ENCODE measurements around the gene XIRP2.
"Not testable (repeated sequence)": the region's sequence is repeated elsewhere in the genome, so short reads cannot be mapped to it uniquely, and the experiment has no call there.

XIRP2 gene

GRCh38 chr2:166994588-166995336 lies 106.5 kb downstream of the XIRP2 start:
- Histone ChIP-seq H3K36me3 (ENCODE audit: control insufficient read depth, insufficient read depth, low read length, severe bottlenecking) (no peaks in the 10 kb centered on the region), H3K4me3 (ENCODE audit: low read length) (no peak overlapping the region), H3K27me3 (replicated peaks; ENCODE audit: control insufficient read depth, insufficient read depth, low read length) (no peaks in the 10 kb centered on the region), H3K9me3 (ENCODE audit: control insufficient read depth, low read length) (no peaks in the 10 kb centered on the region), H3K9ac (ENCODE audit: low read length) (no peak overlapping the region), H3K4me1 (ENCODE audit: control insufficient read depth, insufficient read depth, low read length) (no peaks in the 10 kb centered on the region)
- DNase-seq (ENCODE audit: low read depth), result no peak

DNA sequence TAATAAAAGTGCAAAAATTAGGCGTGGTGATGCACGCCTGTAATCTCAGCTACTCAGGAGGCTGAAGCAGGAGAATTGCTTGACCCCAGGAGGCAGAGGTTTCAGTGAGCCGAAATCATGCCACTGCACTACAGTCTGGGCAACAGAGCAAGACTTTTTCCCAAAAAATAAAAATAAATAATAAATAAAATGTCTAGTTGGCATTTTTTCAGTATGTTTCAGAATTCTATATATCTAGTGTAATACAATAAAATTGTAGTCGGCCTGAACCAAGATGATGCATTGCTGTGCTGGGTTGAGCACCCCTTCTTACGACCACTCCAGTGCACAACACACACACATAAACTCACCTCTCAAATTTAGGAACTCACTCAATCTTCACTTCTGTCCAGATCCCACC lies 108.2 kb downstream of the XIRP2 start:
- DNase-seq (ENCODE audit: low read depth), result no peak
- H3K4me3 ChIP-seq (ENCODE audit: low read length), result no peak overlapping the region
- H3K27me3 ChIP-seq (replicated peaks; ENCODE audit: control insufficient read depth, insufficient read depth, low read length), result no peaks in the 10 kb centered on the region
- no peaks in the 10 kb centered on the region for H3K36me3 ChIP-seq (ENCODE audit: control insufficient read depth, insufficient read depth, low read length, severe bottlenecking)
- H3K9me3 ChIP-seq (ENCODE audit: control insufficient read depth, low read length), result no peaks in the 10 kb centered on the region
- H3K9ac ChIP-seq (ENCODE audit: low read length), result no peak overlapping the region
- no peaks in the 10 kb centered on the region for H3K4me1 ChIP-seq (ENCODE audit: control insufficient read depth, insufficient read depth, low read length)

GRCh38 chr2:167001165-167001564 lies 112.9 kb downstream of the XIRP2 start:
- Histone ChIP-seq H3K4me1 (ENCODE audit: control insufficient read depth, insufficient read depth, low read length) (no peaks in the 10 kb centered on the region), H3K9ac (ENCODE audit: low read length) (no peak overlapping the region), H3K36me3 (ENCODE audit: control insufficient read depth, insufficient read depth, low read length, severe bottlenecking) (no peaks in the 10 kb centered on the region), H3K27me3 (replicated peaks; ENCODE audit: control insufficient read depth, insufficient read depth, low read length) (no peaks in the 10 kb centered on the region), H3K9me3 (ENCODE audit: control insufficient read depth, low read length) (no peaks in the 10 kb centered on the region), H3K4me3 (ENCODE audit: low read length) (no peak overlapping the region)
- no peak for DNase-seq (ENCODE audit: low read depth)

DNA sequence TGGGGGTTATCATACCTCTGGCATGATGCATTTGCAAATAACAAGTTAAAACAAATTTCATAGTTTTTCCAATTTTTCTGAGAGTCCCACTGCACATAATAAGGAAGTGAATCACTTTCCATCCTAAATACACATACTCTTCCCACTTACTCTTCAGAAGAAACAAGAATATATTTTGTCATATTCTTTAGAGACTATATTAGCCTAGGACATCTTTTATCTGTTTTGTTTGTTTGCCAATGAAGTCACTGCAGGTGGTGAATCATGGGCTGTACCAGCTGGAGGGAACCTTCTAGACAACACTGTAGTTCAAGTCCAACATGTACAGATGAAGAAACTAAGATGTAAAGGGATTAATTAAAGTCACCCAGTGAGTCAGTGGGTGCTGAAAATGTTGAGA lies 116.8 kb downstream of the XIRP2 start:
- no peak overlapping the region for H3K9ac ChIP-seq (ENCODE audit: low read length)
- no peaks in the 10 kb centered on the region for H3K36me3 ChIP-seq (ENCODE audit: control insufficient read depth, insufficient read depth, low read length, severe bottlenecking)
- H3K9me3 ChIP-seq (ENCODE audit: control insufficient read depth, low read length), result no peaks in the 10 kb centered on the region
- H3K4me3 ChIP-seq (ENCODE audit: low read length), result no peak overlapping the region
- H3K27me3 ChIP-seq (replicated peaks; ENCODE audit: control insufficient read depth, insufficient read depth, low read length), result no peaks in the 10 kb centered on the region
- H3K4me1 ChIP-seq (ENCODE audit: control insufficient read depth, insufficient read depth, low read length), result no peaks in the 10 kb centered on the region
- DNase-seq (ENCODE audit: low read depth), result no peak

DNA sequence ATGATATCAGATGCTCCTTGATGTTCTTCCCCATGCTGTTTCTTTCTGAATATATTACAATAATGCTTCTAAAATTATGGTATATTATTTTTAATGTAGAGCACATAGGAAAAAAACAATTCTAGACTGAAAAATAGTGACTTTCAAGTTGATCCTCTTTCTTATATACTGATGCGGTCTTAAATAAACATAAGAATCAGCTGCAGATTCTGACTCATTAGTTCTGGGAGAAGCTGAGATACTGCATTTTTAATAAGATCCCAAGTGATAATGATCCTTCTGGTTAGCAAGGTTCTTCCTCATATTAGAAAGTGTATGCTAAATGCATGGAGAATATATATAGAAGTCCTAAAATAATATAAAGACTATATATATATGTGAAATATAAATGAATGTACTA lies 124.9 kb downstream of the XIRP2 start:
- Histone ChIP-seq H3K9me3 (ENCODE audit: control insufficient read depth, low read length) (peaks cover 12% of the 10 kb centered on the region), H3K27me3 (replicated peaks; ENCODE audit: control insufficient read depth, insufficient read depth, low read length) (no peaks in the 10 kb centered on the region), H3K36me3 (ENCODE audit: control insufficient read depth, insufficient read depth, low read length, severe bottlenecking) (no peaks in the 10 kb centered on the region), H3K4me1 (ENCODE audit: control insufficient read depth, insufficient read depth, low read length) (no peaks in the 10 kb centered on the region), H3K4me3 (ENCODE audit: low read length) (no peak overlapping the region), H3K9ac (ENCODE audit: low read length) (no peak overlapping the region)
- no peak for DNase-seq (ENCODE audit: low read depth)

DNA sequence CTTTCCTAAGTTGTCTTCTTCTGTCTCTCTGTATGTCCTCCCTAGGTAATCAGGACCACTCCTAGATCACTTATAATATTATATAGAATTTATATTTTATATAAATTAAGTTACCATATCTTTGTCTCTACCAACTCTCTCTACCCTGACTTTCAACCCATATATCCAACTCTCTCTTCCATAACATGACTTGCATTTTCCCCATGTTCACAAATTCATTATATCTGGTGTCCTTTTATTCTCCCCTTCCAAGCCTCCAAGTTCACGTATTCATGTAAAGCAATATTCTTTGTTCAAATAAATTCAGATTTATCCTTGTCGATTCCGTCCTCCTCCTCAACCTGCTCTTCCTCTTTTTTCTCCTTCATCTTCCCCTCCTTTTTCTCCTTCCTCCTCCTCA lies 127.5 kb downstream of the XIRP2 start:
- no peaks in the 10 kb centered on the region for H3K4me1 ChIP-seq (ENCODE audit: control insufficient read depth, insufficient read depth, low read length)
- H3K9ac ChIP-seq (ENCODE audit: low read length), result no peak overlapping the region
- H3K4me3 ChIP-seq (ENCODE audit: low read length), result no peak overlapping the region
- peaks cover 12% of the 10 kb centered on the region for H3K9me3 ChIP-seq (ENCODE audit: control insufficient read depth, low read length)
- no peak for DNase-seq (ENCODE audit: low read depth)
- H3K36me3 ChIP-seq (ENCODE audit: control insufficient read depth, insufficient read depth, low read length, severe bottlenecking), result no peaks in the 10 kb centered on the region
- no peaks in the 10 kb centered on the region for H3K27me3 ChIP-seq (replicated peaks; ENCODE audit: control insufficient read depth, insufficient read depth, low read length)

- Histone ChIP-seq H3K9me3 (ENCODE audit: control insufficient read depth, low read length) (peaks cover 12% of the 10 kb centered on the region), H3K4me3 (ENCODE audit: low read length) (no peak overlapping the region), H3K4me1 (ENCODE audit: control insufficient read depth, insufficient read depth, low read length) (no peaks in the 10 kb centered on the region), H3K36me3 (ENCODE audit: control insufficient read depth, insufficient read depth, low read length, severe bottlenecking) (no peaks in the 10 kb centered on the region), H3K27me3 (replicated peaks; ENCODE audit: control insufficient read depth, insufficient read depth, low read length) (no peaks in the 10 kb centered on the region), H3K9ac (ENCODE audit: low read length) (no peak overlapping the region)
- no peak for DNase-seq (ENCODE audit: low read depth)
Observed at GRCh38 chr2:167017021-167017420, 128.7 kb downstream of the XIRP2 start.

- H3K4me3 ChIP-seq (ENCODE audit: low read length), result no peak overlapping the region
- peaks cover 9% of the 10 kb centered on the region for H3K9me3 ChIP-seq (ENCODE audit: control insufficient read depth, low read length)
- H3K36me3 ChIP-seq (ENCODE audit: control insufficient read depth, insufficient read depth, low read length, severe bottlenecking), result no peaks in the 10 kb centered on the region
- no peaks in the 10 kb centered on the region for H3K4me1 ChIP-seq (ENCODE audit: control insufficient read depth, insufficient read depth, low read length)
- H3K27me3 ChIP-seq (replicated peaks; ENCODE audit: control insufficient read depth, insufficient read depth, low read length), result no peaks in the 10 kb centered on the region
- no peak overlapping the region for H3K9ac ChIP-seq (ENCODE audit: low read length)
- DNase-seq (ENCODE audit: low read depth), result no peak
Observed at GRCh38 chr2:167018590-167018989, 130.3 kb downstream of the XIRP2 start.

DNA sequence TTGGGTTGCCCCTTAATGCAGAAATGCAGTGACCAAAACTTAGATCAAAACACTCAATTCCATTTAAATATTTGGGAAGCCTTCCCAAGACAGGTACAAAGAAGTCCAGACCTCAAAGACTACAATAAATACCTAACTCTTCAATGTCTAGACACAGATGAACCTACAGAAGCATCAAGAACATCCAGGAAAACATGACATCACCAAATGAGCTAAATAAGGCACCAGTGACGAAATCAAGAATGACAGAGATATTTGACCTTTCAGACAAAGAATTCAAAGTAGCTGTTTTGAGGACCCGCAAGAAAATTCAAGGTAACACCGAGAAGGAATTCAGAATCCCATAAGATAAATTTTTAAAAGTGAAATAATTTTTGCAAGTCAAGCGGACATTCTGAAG lies 140.2 kb downstream of the XIRP2 start:
- DNase-seq (ENCODE audit: low read depth), result no peak
- Histone ChIP-seq H3K9ac (ENCODE audit: low read length) (no peak overlapping the region), H3K9me3 (ENCODE audit: control insufficient read depth, low read length) (peaks cover 9% of the 10 kb centered on the region), H3K4me3 (ENCODE audit: low read length) (no peak overlapping the region), H3K36me3 (ENCODE audit: control insufficient read depth, insufficient read depth, low read length, severe bottlenecking) (no peaks in the 10 kb centered on the region), H3K4me1 (ENCODE audit: control insufficient read depth, insufficient read depth, low read length) (no peaks in the 10 kb centered on the region), H3K27me3 (replicated peaks; ENCODE audit: control insufficient read depth, insufficient read depth, low read length) (no peaks in the 10 kb centered on the region)

- peaks cover 27% of the 10 kb centered on the region for H3K9me3 ChIP-seq (ENCODE audit: control insufficient read depth, low read length)
- H3K4me1 ChIP-seq (ENCODE audit: control insufficient read depth, insufficient read depth, low read length); DNase-seq (ENCODE audit: low read depth); H3K4me3 ChIP-seq (ENCODE audit: low read length); H3K27me3 ChIP-seq (replicated peaks; ENCODE audit: control insufficient read depth, insufficient read depth, low read length); H3K36me3 ChIP-seq (ENCODE audit: control insufficient read depth, insufficient read depth, low read length, severe bottlenecking); H3K9ac ChIP-seq (ENCODE audit: low read length): not testable (repeated sequence)
Observed at GRCh38 chr2:167034976-167035375, 146.7 kb downstream of the XIRP2 start.

GRCh38 chr2:167048829-167049228 lies 160.5 kb downstream of the XIRP2 start:
- peak; percentile 32 for DNase-seq (ENCODE audit: low read depth)
- H3K4me3 ChIP-seq (ENCODE audit: low read length), result no peak overlapping the region
- no peaks in the 10 kb centered on the region for H3K4me1 ChIP-seq (ENCODE audit: control insufficient read depth, insufficient read depth, low read length)

GRCh38 chr2:167049659-167050058 lies 161.4 kb downstream of the XIRP2 start:
- H3K4me3 ChIP-seq (ENCODE audit: low read length), result no peak overlapping the region
- no peaks in the 10 kb centered on the region for H3K4me1 ChIP-seq (ENCODE audit: control insufficient read depth, insufficient read depth, low read length)
- no peak overlapping the region for H3K9ac ChIP-seq (ENCODE audit: low read length)
- no peaks in the 10 kb centered on the region for H3K27me3 ChIP-seq (replicated peaks; ENCODE audit: control insufficient read depth, insufficient read depth, low read length)
- H3K9me3 ChIP-seq (ENCODE audit: control insufficient read depth, low read length), result no peaks in the 10 kb centered on the region
- no peaks in the 10 kb centered on the region for H3K36me3 ChIP-seq (ENCODE audit: control insufficient read depth, insufficient read depth, low read length, severe bottlenecking)
- DNase-seq (ENCODE audit: low read depth), result peak; percentile 27

More at GRCh38 chr2:167048829-167049228, 160.5 kb downstream of the XIRP2 start:
- Histone ChIP-seq H3K9me3 (ENCODE audit: control insufficient read depth, low read length) (no peaks in the 10 kb centered on the region), H3K9ac (ENCODE audit: low read length) (no peak overlapping the region), H3K27me3 (replicated peaks; ENCODE audit: control insufficient read depth, insufficient read depth, low read length) (no peaks in the 10 kb centered on the region), H3K36me3 (ENCODE audit: control insufficient read depth, insufficient read depth, low read length, severe bottlenecking) (no peaks in the 10 kb centered on the region)

All from adipocyte (in vitro differentiated cells).